ENCODE data around the gene GSTK1. TPM values are rescaled to one million over a fixed set of nuclear protein-coding genes. Genes with fewer than 3 reads are reported as not detected.

Gene GSTK1
- total and polyA plus RNA-seq, 10 of the 15 experiments (the other 5 are each of a cell fraction or from before 2014, with no cell fraction given): 76.2 to 166 (median 127) TPM

DNA sequence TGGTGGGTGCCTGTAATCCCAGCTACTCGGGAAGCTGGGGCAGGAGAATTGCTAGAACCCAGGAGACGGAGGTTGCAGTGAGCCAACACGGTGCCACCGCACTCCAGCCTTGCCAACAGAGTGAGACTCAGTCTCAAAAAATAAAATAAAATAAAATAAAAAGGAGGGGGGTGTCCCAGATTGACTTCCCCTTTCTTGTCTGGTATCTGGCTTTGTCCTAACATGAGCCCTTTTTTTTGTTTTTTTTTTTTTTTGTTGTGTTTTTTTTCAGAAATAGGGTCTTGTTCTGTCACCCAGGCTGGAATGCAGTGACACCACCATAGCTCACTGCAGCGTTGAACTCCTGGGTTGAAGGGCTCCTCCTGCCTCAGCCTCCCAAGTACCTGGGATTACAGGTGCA lies 29.6 kb downstream of the GSTK1 start:
- SMC1A ChIA-PET (ENCODE audit: uncharacterized antibody, unreplicated experiment): interaction anchor here (1.4 kb wide), 1 partner anchor 123 kb away, joined by 4 read pairs; no protein-coding TSS in a partner anchor
- H2AFZ ChIP-seq (ENCODE audit: control insufficient read depth, low read depth, low read length): no peak overlapping the region
- H3K27me3 ChIP-seq (replicated peaks in 1 of 2; ENCODE audit: control insufficient read depth in 2 of 2, insufficient read depth in 2 of 2, low read length in 1 of 2): no peaks in the 10 kb centered on the region
- ATAC-seq (no peak), DNase-seq (ENCODE audit: low read depth, low spot score) (no peak), FAIRE-seq (no peak)
- WGBS (ENCODE audit: insufficient coverage, insufficient replicate concordance, low lambda C conversion rate, missing lambda C conversion rate): 100% methylated on average over 5 of the region's 5 CpGs
- in situ Hi-C loops (cut with MboI): no loop called here
- 0 out of 2 replicates have a peak, but pooled peaks cover 5% of the 10 kb centered on the region for H3K4me1 ChIP-seq (ENCODE audit: control insufficient read depth, insufficient read depth, low read length)
- peaks cover 35% of the 10 kb centered on the region for H3K79me2 ChIP-seq (ENCODE audit: control insufficient read depth, insufficient read depth, low read length)
- H3K4me2 ChIP-seq (ENCODE audit: control insufficient read depth, insufficient read depth): no peak overlapping the region
- CTCF ChIA-PET: interaction anchor here (1.4 to 2.0 kb wide), 3 partner anchors 10 to 87 kb away, joined by 3 to 7 read pairs (median 6); no protein-coding TSS in a partner anchor
- H3K27ac ChIP-seq (ENCODE audit: control insufficient read depth, insufficient read depth): no peak overlapping the region
- RAD21 ChIA-PET (ENCODE audit: unreplicated experiment): no interaction called here
- peak; percentile 27; the same call in 1 of the 2 replicates for TF ChIP-seq SPI1 (IDR thresholded peaks at IDR 0.05; ENCODE audit: borderline replicate concordance, insufficient read depth, low read depth, low read length)
- no peak for TF ChIP-seq ZZZ3 (IDR thresholded peaks at IDR 0.05; ENCODE audit: control insufficient read depth, insufficient read length, low read depth)
- H3K36me3 ChIP-seq (ENCODE audit: control insufficient read depth in 2 of 2, insufficient read depth in 2 of 2, low read length in 1 of 2): peaks cover 12 to 27% of the 10 kb centered on the region in 2 experiments
- H3K9ac ChIP-seq (ENCODE audit: control insufficient read depth, insufficient read depth, low read length): no peak overlapping the region
- H4K20me1 ChIP-seq (ENCODE audit: control insufficient read depth, insufficient read depth): no peaks in the 10 kb centered on the region; the same call in 1 of the 2 replicates
- intact Hi-C loops (cut with micrococcal nuclease; ENCODE audit: unreplicated experiment): no loop called here
- no TSS peak for BruUV-seq (replicated peaks)
- POLR2A ChIA-PET: interaction anchor here (1.5 kb wide), 1 partner anchor 8 kb away, joined by 3 read pairs; no protein-coding TSS in a partner anchor
- H3K4me3 ChIP-seq: no peak overlapping the region
- no peaks in the 10 kb centered on the region for H3K9me3 ChIP-seq (replicated peaks; ENCODE audit: control insufficient read depth, insufficient read depth, low read length)

DNA sequence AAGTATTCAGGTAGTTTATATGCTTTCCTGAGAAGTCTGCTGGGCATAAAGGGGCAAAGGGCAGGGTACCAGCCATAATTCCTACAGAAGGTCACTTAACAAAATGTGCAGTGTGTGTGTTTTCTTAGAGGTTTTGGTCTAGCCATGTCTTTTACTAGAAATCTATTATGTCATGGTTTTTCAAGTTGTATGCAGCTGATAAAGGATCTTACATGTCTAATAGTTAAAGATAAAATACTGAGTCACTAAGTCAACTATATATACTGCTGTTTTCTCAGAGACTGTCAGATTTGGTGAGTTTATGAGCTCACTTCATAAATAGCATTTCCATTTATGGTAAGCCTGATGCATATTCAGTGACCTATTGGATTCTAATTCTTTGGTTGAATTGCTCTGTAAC lies 32.6 kb downstream of the GSTK1 start:
- intact Hi-C loops (cut with micrococcal nuclease; ENCODE audit: unreplicated experiment): no loop called here
- RAD21 ChIA-PET (ENCODE audit: unreplicated experiment): interaction anchor here (1.5 kb wide), 1 partner anchor 55 kb away, joined by 6 read pairs; no protein-coding TSS in a partner anchor
- Histone ChIP-seq H3K27ac (ENCODE audit: control insufficient read depth, insufficient read depth) (no peak overlapping the region), H3K4me1 (ENCODE audit: control insufficient read depth, insufficient read depth, low read length) (0 out of 2 replicates have a peak, but pooled peaks cover 3% of the 10 kb centered on the region), H3K4me3 (no peak overlapping the region), H3K9me3 (replicated peaks; ENCODE audit: control insufficient read depth, insufficient read depth, low read length) (no peaks in the 10 kb centered on the region), H3K4me2 (ENCODE audit: control insufficient read depth, insufficient read depth) (peak overlapping the region; percentile 56), H3K9ac (ENCODE audit: control insufficient read depth, insufficient read depth, low read length) (no peak overlapping the region), H3K79me2 (ENCODE audit: control insufficient read depth, insufficient read depth, low read length) (peaks cover 10% of the 10 kb centered on the region), H3K27me3 (replicated peaks in 1 of 2; ENCODE audit: control insufficient read depth in 2 of 2, insufficient read depth in 2 of 2, low read length in 1 of 2) (no peaks in the 10 kb centered on the region), H2AFZ (ENCODE audit: control insufficient read depth, low read depth, low read length) (no peak overlapping the region), H4K20me1 (ENCODE audit: control insufficient read depth, insufficient read depth) (no peaks in the 10 kb centered on the region; the same call in 1 of the 2 replicates), H3K36me3 (ENCODE audit: control insufficient read depth in 2 of 2, insufficient read depth in 2 of 2, low read length in 1 of 2) (peaks cover 22 to 45% of the 10 kb centered on the region in 2 experiments)
- CTCF ChIA-PET: interaction anchor here (0.9 to 4.1 kb wide), 4 partner anchors 10 to 84 kb away, joined by 3 to 19 read pairs (median 8); no protein-coding TSS in a partner anchor
- DNase-seq (ENCODE audit: low read depth, low spot score) (no peak), FAIRE-seq (no peak), ATAC-seq (no peak; the same call in 2 of the 3 replicates)
- POLR2A ChIA-PET: interaction anchor here (1.1 kb wide), 1 partner anchor 8 kb away, joined by 4 read pairs; the partner anchor contains the start of gene CASP2
- BruUV-seq (replicated peaks): no TSS peak
- TF ChIP-seq CREB1 (IDR thresholded peaks at IDR 0.05; ENCODE audit: low read depth): no peak
- in situ Hi-C loops (cut with MboI): no loop called here
- SMC1A ChIA-PET (ENCODE audit: uncharacterized antibody, unreplicated experiment): interaction anchor here (1.1 to 1.8 kb wide), 6 partner anchors 9 to 56 kb away, joined by 3 to 7 read pairs (median 5); partner anchors contain the start of gene GSTK1
